IMR-90 (cell line): ENCODE results near the gene PLEKHH2. TPM values are rescaled to one million over a fixed set of nuclear protein-coding genes. Genes with fewer than 3 reads are reported as not detected.

Source experiments
- ATAC-seq: fragments of 200-7000 bp; cut with Tn5 transposase; 2 replicates; pipeline ENCODE4 v1.9.1; 2020; ENCODE audit warnings: low read depth, mild to moderate bottlenecking, moderate library complexity
- BruUV-seq: library from RNA; stranded (reverse); fragments of 400-500 nt; replicated peaks from 2 replicates; lab custom pipeline; 2021; lab: Mats Ljungman, UMichigan
- CTCF ChIA-PET: fragments of 300-600 bp; formaldehyde crosslinking; extraction: SDS; loops from one replicate; lab custom pipeline; 2021; ENCODE audit warnings: antibody characterized with exemption; lab: Yijun Ruan, JAX
- POLR2A ChIA-PET: fragments of 300-600 bp; sonication (Branson Sonifier 250); formaldehyde crosslinking; loops from one replicate; lab custom pipeline; 2022; ENCODE audit warnings: antibody characterized with exemption; ENCODE audit not compliant: unreplicated experiment; lab: Charles Lee
- DNase-seq: peaks from one replicate; pipeline ENCODE4 v3.0.0; 2013
- H2AFZ ChIP-seq: replicated peaks from 2 replicates; pipeline ENCODE3; 2013; ENCODE audit warnings: low read length, mild to moderate bottlenecking; ENCODE audit not compliant: poor library complexity
- H2AK5ac ChIP-seq: 2 replicates; pipeline ENCODE4 v1.6.1; 2013; ENCODE audit warnings: low read depth, low read length, inconsistent platforms
- H2AK9ac ChIP-seq: replicated peaks from 2 replicates; pipeline ENCODE3; 2013; ENCODE audit warnings: mild to moderate bottlenecking, low read depth, low read length, moderate library complexity; ENCODE audit not compliant: poor library complexity
- H2BK120ac ChIP-seq: 2 replicates; pipeline ENCODE4 v1.6.1; 2013; ENCODE audit warnings: low read depth, low read length, inconsistent platforms
- H2BK15ac ChIP-seq: 3 replicates; pipeline ENCODE4 v1.6.1; 2013; ENCODE audit warnings: low read depth, low read length, inconsistent platforms
- H2BK20ac ChIP-seq: 2 replicates; pipeline ENCODE4 v1.6.1; 2013; ENCODE audit warnings: low read depth, mild to moderate bottlenecking, inconsistent platforms, low read length, moderate library complexity
- H2BK5ac ChIP-seq: 2 replicates; pipeline ENCODE4 v1.6.1; 2013; ENCODE audit warnings: mild to moderate bottlenecking, low read depth, low read length, inconsistent platforms; ENCODE audit not compliant: poor library complexity, severe bottlenecking
- H3K14ac ChIP-seq: replicated peaks from 2 replicates; pipeline ENCODE4 v1.6.1; 2013; ENCODE audit warnings: low read depth, low read length, inconsistent platforms
- H3K18ac ChIP-seq: 2 replicates; pipeline ENCODE4 v1.6.1; 2013; ENCODE audit warnings: low read depth, low read length, control low read depth
- H3K23ac ChIP-seq: 2 replicates; pipeline ENCODE4 v1.6.1; 2013; ENCODE audit warnings: low read depth, low read length, inconsistent platforms
- H3K27ac ChIP-seq: 2 replicates; pipeline ENCODE4 v1.5.1; 2013; ENCODE audit warnings: mild to moderate bottlenecking, control low read depth, low read length; ENCODE audit not compliant: insufficient read depth
- H3K27me3 ChIP-seq: 2 replicates; pipeline ENCODE4 v1.6.1; 2013; ENCODE audit warnings: low read length; ENCODE audit not compliant: control insufficient read depth, insufficient read depth
- H3K36me3 ChIP-seq: 2 replicates; pipeline ENCODE4 v1.6.1; 2013; ENCODE audit warnings: low read length, mixed read lengths; ENCODE audit not compliant: control insufficient read depth, insufficient read depth
- H3K4ac ChIP-seq: 2 replicates; pipeline ENCODE4 v1.6.1; 2013; ENCODE audit warnings: low read depth, low read length, inconsistent platforms
- H3K4me1 ChIP-seq: 2 replicates; pipeline ENCODE4 v1.6.1; 2013; ENCODE audit warnings: low read length, mixed read lengths; ENCODE audit not compliant: control insufficient read depth, insufficient read depth
- H3K4me2 ChIP-seq: 2 replicates; pipeline ENCODE4 v1.6.1; 2013; ENCODE audit warnings: low read depth, mild to moderate bottlenecking, control low read depth, low read length, moderate library complexity
- H3K4me3 ChIP-seq: 2 replicates; pipeline ENCODE4 v1.5.1; 2013; ENCODE audit warnings: low read depth, mild to moderate bottlenecking, control low read depth, low read length, moderate library complexity; ENCODE audit not compliant: insufficient read depth
- H3K56ac ChIP-seq: 2 replicates; pipeline ENCODE4 v1.6.1; 2013; ENCODE audit warnings: low read length, inconsistent platforms; ENCODE audit not compliant: insufficient read depth; ENCODE audit errors: extremely low read depth
- H3K79me1 ChIP-seq, 2 experiments: 2 replicates each; pipeline ENCODE4 v1.6.1; 2013; ENCODE audit warnings: low read length in 2 of 2, inconsistent platforms in 1 of 2, low read depth in 1 of 2
- H3K9ac ChIP-seq: 2 replicates; pipeline ENCODE4 v1.6.1; 2013; ENCODE audit warnings: low read depth, low read length, control low read depth
- H3K9me1 ChIP-seq: 2 replicates; pipeline ENCODE4 v1.6.1; 2013; ENCODE audit warnings: low read length, inconsistent platforms; ENCODE audit not compliant: insufficient read depth
- H3K9me3 ChIP-seq: 2 replicates; pipeline ENCODE4 v1.6.1; 2013; ENCODE audit warnings: low read length; ENCODE audit not compliant: control insufficient read depth, insufficient read depth
- H4K20me1 ChIP-seq: 2 replicates; pipeline ENCODE4 v1.6.1; 2013; ENCODE audit warnings: low read length, inconsistent platforms; ENCODE audit not compliant: insufficient read depth
- H4K5ac ChIP-seq: 2 replicates; pipeline ENCODE4 v1.6.1; 2013; ENCODE audit warnings: mild to moderate bottlenecking, low read depth, low read length, control low read depth
- H4K8ac ChIP-seq, 2 experiments: 2 replicates each; pipeline ENCODE4 v1.6.1; 2013; ENCODE audit warnings: low read depth in 2 of 2, low read length in 2 of 2, control low read depth in 1 of 2, inconsistent platforms in 1 of 2
- H4K91ac ChIP-seq: 2 replicates; pipeline ENCODE4 v1.6.1; 2013; ENCODE audit warnings: low read depth, low read length, inconsistent platforms; ENCODE audit not compliant: insufficient read depth
- BHLHE40 ChIP-seq: fragments of 150-350 bp; IDR thresholded peaks from 2 replicates; pipeline ENCODE4 v1.6.1; 2016; ENCODE audit warnings: mild to moderate bottlenecking, low read depth, low read length
- CHD1 ChIP-seq: IDR thresholded peaks from 2 replicates; pipeline ENCODE4 v1.6.1; 2012; ENCODE audit warnings: low read depth, low read length, improper control_type of control experiment
- RAD21 ChIP-seq: IDR thresholded peaks from 2 replicates; pipeline ENCODE4 v1.6.1; 2012; ENCODE audit warnings: low read length, improper control_type of control experiment
- RCOR1 ChIP-seq: IDR thresholded peaks from 2 replicates; pipeline ENCODE4 v1.6.1; 2012; ENCODE audit warnings: mild to moderate bottlenecking, low read length, improper control_type of control experiment; ENCODE audit not compliant: insufficient replicate concordance
- SMC3 ChIP-seq: fragments of 150-350 bp; IDR thresholded peaks from 2 replicates; pipeline ENCODE4 v1.6.1; 2016; ENCODE audit warnings: low read depth, mild to moderate bottlenecking, antibody characterized with exemption, low read length, moderate library complexity
- WGBS, 2 experiments: methylation state at CpG; one replicate each; pipeline versions ENCODE4 v1.1.5 to v1.1.7; 2013; ENCODE audit warnings: missing lambda C conversion rate in 2 of 2; ENCODE audit not compliant: insufficient read length in 1 of 2; ENCODE audit errors: extremely low coverage in 2 of 2; 5-methylcytosine and 5-hydroxymethylcytosine counted together
- dilution Hi-C: fragments of 300-500 bp; cut with HindIII; formaldehyde crosslinking; loops from one replicate; pipeline ENCODE4 v1.14.3; 2018; ENCODE audit warnings: low sequenced_read_pairs; ENCODE audit not compliant: unreplicated experiment
- in situ Hi-C: fragments of 300-500 bp; cut with MboI; formaldehyde crosslinking; loops from 3 replicates; pipeline ENCODE4 v1.14.3; 2019; ENCODE audit warnings: low sequenced_read_pairs, inconsistent platforms, mixed read lengths
- intact Hi-C: fragments of 100-400 bp; cut with micrococcal nuclease; formaldehyde crosslinking; loops from 2 replicates; pipeline ENCODE4 v1.10.0; 2022
- polyA plus RNA-seq, 3 experiments: library from polyadenylated mRNA; depleted of rRNA; stranded (reverse); fragments of >200 nt; gene quantifications; 2 replicates each; pipeline ENCODE4 v1.2.3, GENCODE V29; 2012; ENCODE audit warnings: low replicate concordance in 1 of 3
- total RNA-seq: library from RNA; depleted of rRNA; stranded (reverse); fragments of >200 nt; gene quantifications from 2 replicates; pipeline ENCODE4 v1.2.3, GENCODE V29; 2012

PLEKHH2 gene
- total and polyA plus RNA-seq, 2 of the 4 experiments (the other 2 are of a cell fraction): 2.0 to 3.3 TPM

- H3K36me3 ChIP-seq: peaks cover 3% of the 10 kb centered on the region
- no peaks in the 10 kb centered on the region for H4K20me1 ChIP-seq
- H2BK120ac ChIP-seq: no peak overlapping the region
- no peak overlapping the region for H2AFZ ChIP-seq
- H3K9me1 ChIP-seq: no peaks in the 10 kb centered on the region
- no TSS peak for BruUV-seq
- ATAC-seq: no peak
- H3K27ac ChIP-seq: no peak overlapping the region
- H3K9ac ChIP-seq: no peak overlapping the region
- no peak overlapping the region for H2AK9ac ChIP-seq
- WGBS, 2 experiments: no CpG with 5 or more reads among the region's 3 CpGs
- H3K9me3 ChIP-seq: no peaks in the 10 kb centered on the region
- H3K4ac ChIP-seq: no peak overlapping the region
- intact Hi-C loops (no loop called here), dilution Hi-C loops (no loop called here), in situ Hi-C loops (no loop called here)
- DNase-seq: no peak
- H3K4me3 ChIP-seq: no peak overlapping the region
- no peak overlapping the region for H4K5ac ChIP-seq
- H3K4me1 ChIP-seq: no peaks in the 10 kb centered on the region
- no peaks in the 10 kb centered on the region for H3K79me1 ChIP-seq
- ChIA-PET CTCF (no interaction called here), POLR2A (no interaction called here)
- no peak overlapping the region for H2AK5ac ChIP-seq
- H2BK5ac ChIP-seq: no peak overlapping the region
- H3K4me2 ChIP-seq: no peak overlapping the region
- no peak overlapping the region for H3K18ac ChIP-seq
- no peak overlapping the region for H2BK15ac ChIP-seq
- TF ChIP-seq SMC3 (no peak), RCOR1 (no peak), RAD21 (no peak), CHD1 (no peak), BHLHE40 (no peak)
- H2BK20ac ChIP-seq: no peak overlapping the region
- H4K8ac ChIP-seq: no peak overlapping the region
- H3K56ac ChIP-seq: no peak overlapping the region
- no peak overlapping the region for H4K91ac ChIP-seq
- H3K27me3 ChIP-seq: no peaks in the 10 kb centered on the region
- H3K14ac ChIP-seq: no peak overlapping the region
- no peak overlapping the region for H3K23ac ChIP-seq
Measured at GRCh38 chr2:43699761-43700160, 62.7 kb downstream of the PLEKHH2 start.
